A549 treated with RU486 at 1 μM for 4 hours (cell line): Measurements from ENCODE around the gene NAT9. TPM values are rescaled to one million over a fixed set of nuclear protein-coding genes. Genes with fewer than 3 reads are reported as not detected.

Experiments
- total RNA-seq: library from RNA; stranded (reverse); fragments of 200-300 nt; extraction: Qiagen RNA extraction; gene quantifications from 5 replicates; pipeline ENCODE4 v1.2.3, GENCODE V29; 2022; ENCODE audit warnings: low read depth

Gene NAT9, protein sequence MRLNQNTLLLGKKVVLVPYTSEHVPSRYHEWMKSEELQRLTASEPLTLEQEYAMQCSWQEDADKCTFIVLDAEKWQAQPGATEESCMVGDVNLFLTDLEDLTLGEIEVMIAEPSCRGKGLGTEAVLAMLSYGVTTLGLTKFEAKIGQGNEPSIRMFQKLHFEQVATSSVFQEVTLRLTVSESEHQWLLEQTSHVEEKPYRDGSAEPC
- total RNA-seq = 47.7 to 60.1 TPM (median 54.9 TPM) in 5 replicates

DNA sequence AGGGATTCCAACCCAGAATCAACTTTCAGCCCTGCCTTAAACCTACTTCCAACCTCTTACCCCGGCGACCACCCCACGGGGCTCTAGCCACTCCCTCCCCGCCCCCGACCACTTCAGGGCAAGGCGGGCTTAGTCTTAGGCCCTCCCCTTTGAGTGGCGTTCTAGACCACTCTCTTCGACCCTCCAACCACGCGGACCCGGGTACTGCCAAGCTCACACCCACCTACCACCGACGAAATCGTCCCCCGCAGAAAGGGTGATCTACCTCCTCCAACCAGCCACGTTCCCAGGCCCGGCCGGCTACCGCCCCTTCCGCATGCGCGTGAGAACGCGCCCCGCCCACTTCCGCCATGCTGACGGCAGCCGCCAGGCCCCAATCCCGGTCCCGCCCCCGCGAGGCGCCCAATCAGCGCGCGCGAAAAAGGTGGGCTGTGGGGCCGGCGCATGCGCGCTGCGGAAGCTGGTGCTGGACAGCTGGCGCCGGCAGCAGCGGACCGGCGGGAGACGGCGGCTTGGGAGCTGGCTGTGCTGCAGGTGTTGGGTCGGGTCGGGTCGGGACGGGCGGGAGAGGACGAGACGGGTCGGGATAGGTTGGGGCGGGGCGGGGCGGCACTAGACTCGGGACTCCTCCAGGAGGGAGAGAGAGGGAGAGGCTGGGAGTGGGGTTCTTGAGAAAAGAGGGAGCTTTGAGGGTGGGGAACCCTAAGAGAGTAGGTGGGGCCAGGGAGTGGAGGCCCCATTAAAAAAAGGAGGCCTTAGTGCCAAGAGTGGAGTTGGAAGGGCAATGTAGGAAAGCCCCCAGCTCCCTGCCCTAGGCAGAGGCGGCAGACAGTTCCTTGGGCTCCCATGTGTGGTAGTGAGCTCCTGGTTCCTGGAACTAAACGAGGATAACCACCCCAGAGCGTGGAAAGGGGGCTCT is at the start of gene NAT9:
Gene NAT9 (minus strand): TSS at position 302 of the 919 bp plus-strand sequence. CDS start 647 bp downstream, outside the sequence.

GRCh38 chr17:74748529-74749278 is 27.4 kb downstream of the NAT9 start, which contains the start of gene NHERF1:
TSS of gene NHERF1 (plus strand) at chr17:74748628. CDS start at chr17:74748847, 219 bp downstream.

GRCh38 chr17:74736513-74737298 is 39.4 kb downstream of the NAT9 start, which contains the start of gene RAB37:
TSS of gene RAB37 (plus strand) at chr17:74737256. CDS start at chr17:74737273, 17 bp downstream.

Other genes starting within 250 kb of the NAT9 start
- gene CD300LB, start 244.9 kb downstream of the NAT9 start, total RNA-seq = 0.05 to 0.13 TPM (median 0.07 TPM) in 3 of 5 replicates, not detected in the others
- 0.08 to 0.22 TPM (median 0.16 TPM) in 5 replicates for gene CD300C, start 230.2 kb downstream of the NAT9 start, total RNA-seq
- gene CD300H, start 208.8 kb downstream of the NAT9 start, total RNA-seq = 0.27 to 1.00 TPM (median 0.43 TPM) in 3 of 5 replicates, not detected in the others
- not detected in 5 replicates for gene CD300LD, start 184.1 kb downstream of the NAT9 start, total RNA-seq
- gene CD300E, start 152.6 kb downstream of the NAT9 start, total RNA-seq = not detected in 5 replicates
- not detected in 5 replicates for gene CD300LF, start 63.4 kb downstream of the NAT9 start, total RNA-seq
- gene RAB37, start 39.1 kb downstream of the NAT9 start, total RNA-seq = 1.0 to 3.1 TPM (median 1.2 TPM) in 5 replicates
- gene NHERF1, start 27.7 kb downstream of the NAT9 start, total RNA-seq = 31.7 to 46.3 TPM (median 44.9 TPM) in 5 replicates
- 0.13 to 0.50 TPM (median 0.28 TPM) in 5 replicates for gene GRIN2C, start 83.5 kb upstream of the NAT9 start, total RNA-seq
- gene FDXR, start 96.6 kb upstream of the NAT9 start, total RNA-seq = 42.6 to 65.7 TPM (median 63.3 TPM) in 5 replicates
- gene FADS6, start 117.3 kb upstream of the NAT9 start, total RNA-seq = 0.07 TPM in 1 of 5 replicates, not detected in the others
- 0.07 TPM in 3 of 5 replicates, not detected in the others for gene USH1G, start 146.9 kb upstream of the NAT9 start, total RNA-seq
- gene OTOP2, start 147.9 kb upstream of the NAT9 start, total RNA-seq = 0.07 to 0.11 TPM in 2 of 5 replicates, not detected in the others
- gene OTOP3, start 159.6 kb upstream of the NAT9 start, total RNA-seq = not detected in 5 replicates
- 6.1 to 9.2 TPM (median 9.0 TPM) in 5 replicates for gene HID1, start 196.4 kb upstream of the NAT9 start, total RNA-seq
- gene CDR2L, start 211.3 kb upstream of the NAT9 start, total RNA-seq = 35.6 to 53.4 TPM (median 48.8 TPM) in 5 replicates
- gene MRPL58, start 236.3 kb upstream of the NAT9 start, total RNA-seq = 76.3 to 88.4 TPM (median 82.0 TPM) in 5 replicates